Ishikawa (cell line): Measurements from ENCODE around the gene ZNF433.

Experiments used
- EP300 ChIP-seq: IDR thresholded peaks from 2 replicates; pipeline ENCODE4 v1.6.1; 2012; ENCODE audit warnings: borderline replicate concordance
- NFIC ChIP-seq: IDR thresholded peaks from 2 replicates; pipeline ENCODE4 v1.6.1; 2012
- YY1 ChIP-seq: IDR thresholded peaks from 2 replicates; pipeline ENCODE4 v1.6.1; 2012; ENCODE audit warnings: low read depth

DNA sequence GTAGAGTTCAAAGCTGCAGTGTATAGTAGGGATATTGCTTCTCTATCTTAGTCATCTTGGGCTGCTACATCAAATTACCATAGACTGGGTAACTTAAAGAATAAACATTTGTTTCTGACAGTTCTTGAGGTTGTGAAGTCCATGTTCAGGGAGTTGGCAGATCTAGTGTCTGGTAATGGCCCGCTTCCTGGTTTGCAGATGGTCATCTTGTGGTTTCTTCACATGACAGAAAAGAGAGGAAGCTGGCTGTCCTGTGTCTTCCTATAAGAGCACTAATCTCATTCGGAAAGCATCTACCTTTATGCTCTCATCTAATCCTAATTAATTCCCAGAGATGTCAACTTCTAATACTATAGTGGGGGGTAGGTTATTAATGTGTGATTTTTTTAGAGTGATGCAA, 64.4 kb downstream of the ZNF433 start:
- TF ChIP-seq NFIC (no peak), EP300 (no peak), YY1 (no peak)
